Lower leg skin (tissue), 3 donors: ENCODE data around the gene PYGO1.

Experiments used
- POLR2A ChIP-seq, 2 donors: fragments of 450-650 bp; IDR thresholded peaks; one replicate each; pipeline ENCODE4 v1.6.1; 2016 to 2017; ENCODE audit warnings: antibody characterized with exemption in 2 of 2, mild to moderate bottlenecking in 1 of 2, moderate library complexity in 1 of 2
- TF ChIP-seq, protein P1 (sequence below), 3 donors: fragments of 450-650 bp; IDR thresholded peaks; one replicate each; pipeline ENCODE4 v1.5.1; 2016; ENCODE audit warnings: antibody characterized with exemption in 3 of 3, mild to moderate bottlenecking in 3 of 3, moderate library complexity in 2 of 3

DNA sequence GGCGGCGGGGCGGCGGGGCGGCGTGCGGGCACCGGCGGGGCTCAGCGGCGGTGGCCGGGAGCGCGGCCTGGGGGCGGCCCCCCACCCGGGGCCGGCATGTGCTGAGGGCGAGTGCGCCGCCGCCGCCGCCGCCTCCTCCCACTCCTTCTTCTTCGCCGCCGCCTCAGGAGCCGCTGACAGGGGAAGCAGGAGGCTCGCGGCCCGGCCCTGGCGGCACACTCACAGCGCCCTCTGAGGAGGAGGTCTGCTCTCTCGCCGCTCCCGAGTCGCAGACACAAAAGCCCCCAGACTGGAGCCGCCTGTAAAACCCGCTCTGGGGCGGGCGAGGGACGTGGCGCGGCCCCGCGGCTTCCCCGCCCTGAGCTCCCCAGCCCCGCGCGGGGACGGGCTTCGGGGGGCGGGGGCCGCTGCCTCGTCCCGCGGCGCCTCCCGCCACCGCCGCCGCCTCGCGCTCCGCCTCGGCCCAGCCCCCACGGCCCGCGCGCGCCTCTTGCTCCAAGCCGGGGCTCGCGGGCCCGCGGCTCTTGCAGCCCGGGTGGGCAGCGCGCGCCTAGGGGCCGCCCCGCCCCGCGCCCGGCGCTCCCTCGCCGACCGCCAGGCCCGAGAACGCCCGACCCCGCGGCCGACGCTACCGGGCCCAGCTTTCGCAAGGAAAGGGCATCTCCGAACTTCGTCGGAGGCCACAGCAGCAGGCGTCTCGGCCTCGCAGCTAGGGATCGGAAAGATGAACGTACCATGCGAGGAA, at the start of gene PYGO1:
- TF ChIP-seq, protein P1, sequence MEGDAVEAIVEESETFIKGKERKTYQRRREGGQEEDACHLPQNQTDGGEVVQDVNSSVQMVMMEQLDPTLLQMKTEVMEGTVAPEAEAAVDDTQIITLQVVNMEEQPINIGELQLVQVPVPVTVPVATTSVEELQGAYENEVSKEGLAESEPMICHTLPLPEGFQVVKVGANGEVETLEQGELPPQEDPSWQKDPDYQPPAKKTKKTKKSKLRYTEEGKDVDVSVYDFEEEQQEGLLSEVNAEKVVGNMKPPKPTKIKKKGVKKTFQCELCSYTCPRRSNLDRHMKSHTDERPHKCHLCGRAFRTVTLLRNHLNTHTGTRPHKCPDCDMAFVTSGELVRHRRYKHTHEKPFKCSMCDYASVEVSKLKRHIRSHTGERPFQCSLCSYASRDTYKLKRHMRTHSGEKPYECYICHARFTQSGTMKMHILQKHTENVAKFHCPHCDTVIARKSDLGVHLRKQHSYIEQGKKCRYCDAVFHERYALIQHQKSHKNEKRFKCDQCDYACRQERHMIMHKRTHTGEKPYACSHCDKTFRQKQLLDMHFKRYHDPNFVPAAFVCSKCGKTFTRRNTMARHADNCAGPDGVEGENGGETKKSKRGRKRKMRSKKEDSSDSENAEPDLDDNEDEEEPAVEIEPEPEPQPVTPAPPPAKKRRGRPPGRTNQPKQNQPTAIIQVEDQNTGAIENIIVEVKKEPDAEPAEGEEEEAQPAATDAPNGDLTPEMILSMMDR (IDR thresholded peaks at IDR 0.05), result no peak
- no peak for TF ChIP-seq POLR2A (IDR thresholded peaks at IDR 0.05)
